HEK293T (cell line): ENCODE measurements around the gene ZNF358.

Source experiments
- ARNT ChIP-seq: fragments of 450-650 bp; IDR thresholded peaks from 2 replicates; pipeline ENCODE4 v1.6.1; 2017; ENCODE audit warnings: mild to moderate bottlenecking
- ELF4 ChIP-seq: fragments of 450-650 bp; IDR thresholded peaks from 2 replicates; pipeline ENCODE4 v1.6.1; 2017; ENCODE audit warnings: antibody characterized with exemption
- FOXK2 ChIP-seq: fragments of 450-650 bp; IDR thresholded peaks from 2 replicates; pipeline ENCODE4 v1.6.1; 2016; ENCODE audit warnings: mild to moderate bottlenecking
- FOXM1 ChIP-seq: fragments of 450-650 bp; IDR thresholded peaks from 2 replicates; pipeline ENCODE4 v1.6.1; 2017; ENCODE audit warnings: mild to moderate bottlenecking, borderline replicate concordance
- HDGF ChIP-seq: fragments of 450-650 bp; IDR thresholded peaks from 2 replicates; pipeline ENCODE4 v1.6.1; 2017; ENCODE audit warnings: antibody characterized with exemption, borderline replicate concordance
- L3MBTL2 ChIP-seq: fragments of 450-650 bp; conservative IDR thresholded peaks from 2 replicates; pipeline ENCODE4 v1.6.1; 2016; ENCODE audit warnings: mild to moderate bottlenecking
- LEF1 ChIP-seq: fragments of 450-650 bp; IDR thresholded peaks from 2 replicates; pipeline ENCODE4 v1.6.1; 2017; ENCODE audit warnings: mild to moderate bottlenecking, borderline replicate concordance
- NFRKB ChIP-seq: fragments of 450-650 bp; IDR thresholded peaks from 2 replicates; pipeline ENCODE4 v1.6.1; 2016; ENCODE audit warnings: mild to moderate bottlenecking, moderate library complexity
- SP1 ChIP-seq: fragments of 450-650 bp; IDR thresholded peaks from 2 replicates; pipeline ENCODE4 v1.6.1; 2017
- SUZ12 ChIP-seq: fragments of 450-650 bp; IDR thresholded peaks from 2 replicates; pipeline ENCODE4 v1.6.1; 2016; ENCODE audit warnings: mild to moderate bottlenecking
- TF ChIP-seq, protein P1 (sequence below): fragments of 450-650 bp; IDR thresholded peaks from 2 replicates; pipeline ENCODE4 v1.6.1; 2016

DNA sequence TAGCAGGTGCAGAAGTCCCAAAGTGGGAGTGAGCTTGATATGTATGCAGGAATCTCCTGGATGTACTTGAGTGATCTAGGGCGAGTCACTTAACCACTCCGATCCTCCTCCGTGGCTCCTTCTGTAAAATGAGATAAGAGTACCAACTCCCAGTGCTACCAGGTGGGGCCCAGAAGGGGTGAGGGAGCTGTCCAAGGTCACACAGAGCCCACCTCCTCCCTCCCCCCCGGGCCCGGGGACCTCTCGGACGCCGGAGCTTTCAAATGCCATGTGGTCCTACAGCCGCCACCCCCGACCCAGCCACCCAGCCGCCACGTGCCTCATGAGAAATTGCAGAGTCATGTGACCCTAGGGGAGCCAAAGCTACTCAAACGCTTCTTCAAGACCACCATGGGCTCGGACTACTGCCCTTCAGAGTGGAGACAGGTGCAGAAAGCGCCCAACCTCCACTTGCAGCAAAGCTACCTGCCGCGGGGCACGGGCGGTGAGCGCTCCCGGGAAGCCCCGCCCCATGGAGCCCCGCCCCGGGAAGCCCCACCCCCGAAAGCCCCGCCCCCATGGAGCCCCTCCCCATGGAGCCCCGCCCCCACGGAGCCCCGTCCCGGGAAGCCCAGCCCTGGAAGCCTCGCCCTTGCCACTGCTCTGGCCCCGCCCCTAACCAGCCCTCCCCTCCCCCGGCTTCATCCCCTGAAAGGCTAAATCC is 10.1 kb upstream of the ZNF358 start:
- TF ChIP-seq HDGF (no peak), SUZ12 (no peak), SP1 (no peak), ELF4 (no peak), L3MBTL2 (peak; percentile 92), LEF1 (no peak), FOXM1 (no peak), NFRKB (no peak), ARNT (no peak), FOXK2 (no peak)
- TF ChIP-seq, protein P1, sequence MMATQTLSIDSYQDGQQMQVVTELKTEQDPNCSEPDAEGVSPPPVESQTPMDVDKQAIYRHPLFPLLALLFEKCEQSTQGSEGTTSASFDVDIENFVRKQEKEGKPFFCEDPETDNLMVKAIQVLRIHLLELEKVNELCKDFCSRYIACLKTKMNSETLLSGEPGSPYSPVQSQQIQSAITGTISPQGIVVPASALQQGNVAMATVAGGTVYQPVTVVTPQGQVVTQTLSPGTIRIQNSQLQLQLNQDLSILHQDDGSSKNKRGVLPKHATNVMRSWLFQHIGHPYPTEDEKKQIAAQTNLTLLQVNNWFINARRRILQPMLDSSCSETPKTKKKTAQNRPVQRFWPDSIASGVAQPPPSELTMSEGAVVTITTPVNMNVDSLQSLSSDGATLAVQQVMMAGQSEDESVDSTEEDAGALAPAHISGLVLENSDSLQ = no peak
